GM19238 (cell line): ENCODE data around the gene PAGR1.
A peak's percentile ranks its signal among the peaks of the same experiment; 100 is the strongest.
"Not testable (repeated sequence)": the region's sequence is repeated elsewhere in the genome, so short reads cannot be mapped to it uniquely, and the experiment has no call there.

ENCODE experiments used
- DNase-seq: peaks from one replicate; pipeline ENCODE4 v3.0.0; 2011; ENCODE audit warnings: low spot score; ENCODE audit not compliant: insufficient read length

PAGR1 gene

DNA sequence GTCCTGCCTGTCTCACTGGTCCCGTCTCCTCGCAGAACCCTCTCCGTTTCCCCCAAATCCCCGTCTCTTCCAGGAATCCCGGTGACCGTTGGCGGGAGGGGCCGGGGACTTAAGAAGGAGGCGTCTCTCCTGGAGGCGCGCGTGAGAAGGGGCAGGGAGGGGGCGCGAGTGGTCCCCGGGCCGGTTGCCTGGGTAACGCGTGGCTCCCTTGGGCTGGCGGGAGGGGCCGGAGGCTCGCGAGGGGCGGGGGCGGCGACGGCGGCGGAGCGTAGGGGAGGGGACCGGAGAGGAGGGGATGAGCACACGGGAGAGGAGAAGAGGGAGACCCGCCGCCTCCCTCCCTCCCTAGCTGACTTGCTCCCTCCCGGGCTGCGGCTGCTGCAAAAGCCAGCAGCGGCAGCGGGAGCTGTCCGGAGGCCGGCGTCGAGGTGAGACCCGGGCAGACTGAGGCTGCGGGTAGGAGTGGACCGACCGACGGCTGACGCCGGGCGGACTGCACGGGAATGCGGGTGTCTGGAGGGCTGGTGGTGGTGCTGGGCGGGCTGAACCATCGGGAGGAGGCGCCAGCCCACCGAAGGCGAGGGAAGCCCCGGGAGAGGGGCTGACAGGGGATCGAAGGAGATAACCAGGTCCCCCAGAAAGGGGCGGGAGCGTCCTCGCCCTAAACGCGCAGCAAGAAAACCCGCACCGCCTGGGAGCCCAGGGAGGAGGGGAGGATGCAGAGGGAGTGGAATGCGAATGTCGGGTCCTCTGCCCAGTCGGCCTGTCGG is 3.9 kb upstream of the PAGR1 start, which contains the start of gene PRRT2:
Gene PRRT2 (plus strand): TSS at position 298 of the 770 bp plus-strand sequence. CDS start 862 bp downstream, outside the sequence.
- no peak for DNase-seq

DNA sequence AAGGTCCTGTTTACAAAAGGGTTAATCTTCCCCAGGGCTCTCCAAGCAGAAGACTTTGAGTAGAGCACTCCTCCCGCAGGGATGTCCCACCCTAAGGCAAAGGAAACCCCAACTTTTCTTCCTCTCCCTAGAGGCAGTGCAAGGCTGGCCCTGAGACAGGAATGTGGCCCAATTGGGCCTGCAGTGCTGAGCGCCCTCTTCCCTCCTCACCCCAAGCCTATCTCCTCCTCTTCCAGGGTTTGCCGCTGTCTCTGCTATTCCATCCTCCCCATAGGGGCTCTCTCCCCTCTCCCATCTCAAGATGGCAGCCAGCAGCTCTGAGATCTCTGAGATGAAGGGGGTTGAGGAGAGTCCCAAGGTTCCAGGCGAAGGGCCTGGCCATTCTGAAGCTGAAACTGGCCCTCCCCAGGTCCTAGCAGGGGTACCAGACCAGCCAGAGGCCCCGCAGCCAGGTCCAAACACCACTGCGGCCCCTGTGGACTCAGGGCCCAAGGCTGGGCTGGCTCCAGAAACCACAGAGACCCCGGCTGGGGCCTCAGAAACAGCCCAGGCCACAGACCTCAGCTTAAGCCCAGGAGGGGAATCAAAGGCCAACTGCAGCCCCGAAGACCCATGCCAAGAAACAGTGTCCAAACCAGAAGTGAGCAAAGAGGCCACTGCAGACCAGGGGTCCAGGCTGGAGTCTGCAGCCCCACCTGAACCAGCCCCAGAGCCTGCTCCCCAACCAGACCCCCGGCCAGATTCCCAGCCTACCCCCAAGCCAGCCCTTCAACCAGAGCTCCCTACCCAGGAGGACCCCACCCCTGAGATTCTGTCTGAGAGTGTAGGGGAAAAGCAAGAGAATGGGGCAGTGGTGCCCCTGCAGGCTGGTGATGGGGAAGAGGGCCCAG is 3.0 kb upstream of the PAGR1 start:
- no peak for DNase-seq

DNA sequence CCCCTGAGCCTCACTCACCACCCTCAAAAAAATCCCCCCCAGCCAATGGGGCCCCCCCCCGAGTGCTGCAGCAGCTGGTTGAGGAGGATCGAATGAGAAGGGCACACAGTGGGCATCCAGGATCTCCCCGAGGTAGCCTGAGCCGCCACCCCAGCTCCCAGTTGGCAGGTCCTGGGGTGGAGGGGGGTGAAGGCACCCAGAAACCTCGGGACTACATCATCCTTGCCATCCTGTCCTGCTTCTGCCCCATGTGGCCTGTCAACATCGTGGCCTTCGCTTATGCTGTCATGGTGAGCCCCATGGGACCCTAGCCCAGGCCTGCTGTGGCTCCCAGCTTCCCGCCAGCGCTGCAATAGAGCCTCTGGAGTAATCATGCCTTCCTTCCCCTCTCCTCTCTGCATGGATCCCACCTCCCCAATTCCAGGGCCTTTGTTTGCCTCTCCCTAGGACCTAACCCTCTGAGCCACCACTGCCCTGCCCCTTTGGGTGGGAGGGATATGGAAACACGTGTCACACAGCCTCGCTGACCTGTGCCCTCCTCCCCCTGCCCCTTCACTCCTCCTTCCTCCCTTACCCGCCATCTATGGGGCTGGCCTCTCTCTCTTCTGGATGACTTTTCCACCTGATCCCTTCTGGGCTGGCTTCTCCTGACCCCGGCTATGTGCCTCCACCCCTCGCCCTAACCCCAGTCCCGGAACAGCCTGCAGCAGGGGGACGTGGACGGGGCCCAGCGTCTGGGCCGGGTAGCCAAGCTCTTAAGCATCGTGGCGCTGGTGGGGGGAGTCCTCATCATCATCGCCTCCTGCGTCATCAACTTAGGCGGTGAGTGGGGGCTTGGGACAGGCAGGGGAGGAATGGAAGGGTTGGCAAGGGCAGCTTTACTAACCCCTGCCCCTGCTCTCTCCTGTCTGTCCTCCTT is 2.0 kb upstream of the PAGR1 start:
- DNase-seq, result no peak

DNA sequence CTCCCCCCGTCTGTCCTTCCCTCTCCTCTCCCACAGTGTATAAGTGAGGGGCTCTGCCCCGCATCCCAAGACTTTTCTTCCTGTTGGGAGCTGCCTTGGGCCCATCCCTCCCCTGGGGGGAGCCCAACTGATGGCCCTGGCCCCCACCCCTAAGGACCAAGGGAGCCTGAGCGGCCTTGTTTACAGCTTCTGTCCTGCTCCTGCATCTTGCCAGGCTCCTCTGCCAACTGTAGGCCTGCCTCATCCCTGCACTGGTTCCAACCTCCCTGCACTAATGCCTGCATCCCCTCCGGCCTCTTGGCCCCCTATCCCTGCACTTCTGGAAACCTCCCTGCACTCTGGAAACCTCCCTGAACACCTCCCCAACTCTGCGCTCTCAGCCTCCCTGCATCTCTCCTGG is 1.4 kb upstream of the PAGR1 start:
- no peak for DNase-seq

DNA sequence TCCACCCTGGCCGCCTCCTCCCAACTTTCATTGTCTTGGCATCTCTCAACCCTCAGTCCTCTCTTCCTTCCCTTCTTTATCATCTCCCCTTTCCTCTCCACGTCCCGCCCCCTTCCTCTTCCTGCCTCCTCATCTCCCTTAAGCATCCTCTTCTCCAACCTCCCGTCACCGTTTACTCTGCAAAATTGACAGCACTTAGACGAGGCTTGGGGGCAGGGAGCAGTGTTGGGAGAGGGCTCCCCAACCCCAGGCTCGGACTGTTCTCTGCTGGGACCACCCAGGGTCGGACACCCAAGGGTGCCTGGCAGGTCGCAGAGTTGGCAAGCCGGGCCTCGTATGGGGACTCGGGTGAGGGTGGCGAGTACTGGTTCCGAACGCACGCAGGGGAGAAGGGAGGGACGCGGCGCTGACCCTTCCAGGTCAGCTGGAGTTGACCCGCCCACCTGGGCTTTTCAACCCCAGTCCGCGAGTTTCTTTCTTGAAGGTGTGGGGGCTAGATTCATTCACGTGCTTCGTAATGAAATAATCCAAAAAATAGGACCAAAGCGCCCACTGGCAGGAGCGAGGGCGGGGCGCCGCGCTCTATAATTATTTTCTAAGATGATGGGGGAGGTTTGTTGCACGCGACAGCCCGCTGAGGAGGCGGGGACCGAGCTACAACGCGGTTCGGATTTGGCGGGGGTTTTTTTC is 775 bp upstream of the PAGR1 start:
- DNase-seq, result no peak

DNA sequence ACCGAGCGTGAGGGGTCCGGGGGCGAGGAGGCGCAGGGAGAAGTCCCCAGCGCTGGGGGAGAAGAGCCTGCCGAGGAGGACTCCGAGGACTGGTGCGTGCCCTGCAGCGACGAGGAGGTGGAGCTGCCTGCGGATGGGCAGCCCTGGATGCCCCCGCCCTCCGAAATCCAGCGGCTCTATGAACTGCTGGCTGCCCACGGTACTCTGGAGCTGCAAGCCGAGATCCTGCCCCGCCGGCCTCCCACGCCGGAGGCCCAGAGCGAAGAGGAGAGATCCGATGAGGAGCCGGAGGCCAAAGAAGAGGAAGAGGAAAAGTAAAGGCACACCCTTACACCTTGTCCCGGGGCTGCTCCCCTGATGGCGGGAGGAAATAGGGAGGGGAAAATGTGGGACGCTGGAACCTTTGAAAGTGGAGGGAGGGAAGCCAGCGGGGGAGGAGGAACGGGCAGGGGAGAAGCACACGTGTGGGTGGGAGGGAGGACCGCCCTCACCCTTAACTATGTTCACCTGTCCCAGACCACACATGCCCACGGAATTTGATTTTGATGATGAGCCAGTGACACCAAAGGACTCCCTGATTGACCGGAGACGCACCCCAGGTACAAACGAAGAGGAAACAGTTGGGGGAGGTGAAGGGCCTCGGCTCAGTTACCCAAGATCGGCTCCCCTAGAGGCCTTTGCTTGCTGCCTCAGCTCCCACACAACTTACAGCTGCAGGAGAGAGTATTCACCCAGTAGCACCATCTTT is 916 bp downstream of the PAGR1 start:
- DNase-seq, result peak; percentile 46

DNA sequence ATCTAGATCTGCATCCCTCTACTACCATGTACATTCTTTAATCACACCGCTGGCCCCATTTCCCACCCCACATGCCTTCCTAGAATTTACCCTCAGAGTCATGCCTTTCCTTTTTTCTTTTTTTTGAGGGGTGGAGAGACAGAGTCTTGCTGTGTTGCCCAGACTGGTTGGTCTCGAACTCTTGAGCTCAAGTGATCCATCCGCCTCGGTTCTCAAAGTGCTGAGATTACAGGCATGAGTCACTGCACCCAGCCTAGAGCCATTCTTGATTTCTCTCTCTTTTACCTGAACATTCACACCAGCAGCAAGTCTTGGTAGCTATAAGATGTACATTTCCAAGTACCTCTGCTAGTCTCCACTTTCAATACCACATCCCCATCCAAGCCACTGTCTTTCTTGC is 2.1 kb downstream of the PAGR1 start:
- DNase-seq, result no peak

DNA sequence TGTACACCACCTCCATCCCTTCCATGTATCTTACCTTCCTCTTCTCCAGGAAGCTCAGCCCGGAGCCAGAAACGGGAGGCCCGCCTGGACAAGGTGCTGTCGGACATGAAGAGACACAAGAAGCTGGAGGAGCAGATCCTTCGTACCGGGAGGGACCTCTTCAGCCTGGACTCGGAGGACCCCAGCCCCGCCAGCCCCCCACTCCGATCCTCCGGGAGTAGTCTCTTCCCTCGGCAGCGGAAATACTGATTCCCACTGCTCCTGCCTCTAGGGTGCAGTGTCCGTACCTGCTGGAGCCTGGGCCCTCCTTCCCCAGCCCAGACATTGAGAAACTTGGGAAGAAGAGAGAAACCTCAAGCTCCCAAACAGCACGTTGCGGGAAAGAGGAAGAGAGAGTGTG is 3.6 kb downstream of the PAGR1 start:
- DNase-seq, result no peak

DNA sequence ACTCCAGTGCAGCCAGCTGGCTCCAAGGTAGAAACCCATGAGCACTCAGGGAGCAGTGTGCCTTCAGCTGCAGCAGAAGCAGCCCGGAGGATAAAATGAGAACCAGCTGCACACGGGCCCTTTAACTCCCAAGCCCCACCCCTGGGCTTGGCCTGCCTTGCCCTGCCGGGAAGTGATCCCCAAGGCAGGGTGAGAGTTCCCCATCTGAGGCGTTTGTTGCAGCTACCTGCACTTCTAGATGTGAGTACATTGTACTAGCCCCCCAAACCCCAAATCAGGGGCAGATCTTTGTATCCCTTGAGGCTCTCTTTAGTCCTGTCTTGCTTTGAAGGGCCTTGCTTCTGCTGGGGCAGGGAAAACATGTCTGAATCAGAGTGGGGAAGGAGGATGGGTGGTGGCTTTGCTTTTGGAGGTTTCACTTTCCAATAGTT is 4.3 kb downstream of the PAGR1 start, which contains the start of gene MVP:
Gene MVP (plus strand): TSS at position 192 of the 431 bp plus-strand sequence. CDS start 10,088 bp downstream, outside the sequence.
- DNase-seq, result peak; percentile 63

DNA sequence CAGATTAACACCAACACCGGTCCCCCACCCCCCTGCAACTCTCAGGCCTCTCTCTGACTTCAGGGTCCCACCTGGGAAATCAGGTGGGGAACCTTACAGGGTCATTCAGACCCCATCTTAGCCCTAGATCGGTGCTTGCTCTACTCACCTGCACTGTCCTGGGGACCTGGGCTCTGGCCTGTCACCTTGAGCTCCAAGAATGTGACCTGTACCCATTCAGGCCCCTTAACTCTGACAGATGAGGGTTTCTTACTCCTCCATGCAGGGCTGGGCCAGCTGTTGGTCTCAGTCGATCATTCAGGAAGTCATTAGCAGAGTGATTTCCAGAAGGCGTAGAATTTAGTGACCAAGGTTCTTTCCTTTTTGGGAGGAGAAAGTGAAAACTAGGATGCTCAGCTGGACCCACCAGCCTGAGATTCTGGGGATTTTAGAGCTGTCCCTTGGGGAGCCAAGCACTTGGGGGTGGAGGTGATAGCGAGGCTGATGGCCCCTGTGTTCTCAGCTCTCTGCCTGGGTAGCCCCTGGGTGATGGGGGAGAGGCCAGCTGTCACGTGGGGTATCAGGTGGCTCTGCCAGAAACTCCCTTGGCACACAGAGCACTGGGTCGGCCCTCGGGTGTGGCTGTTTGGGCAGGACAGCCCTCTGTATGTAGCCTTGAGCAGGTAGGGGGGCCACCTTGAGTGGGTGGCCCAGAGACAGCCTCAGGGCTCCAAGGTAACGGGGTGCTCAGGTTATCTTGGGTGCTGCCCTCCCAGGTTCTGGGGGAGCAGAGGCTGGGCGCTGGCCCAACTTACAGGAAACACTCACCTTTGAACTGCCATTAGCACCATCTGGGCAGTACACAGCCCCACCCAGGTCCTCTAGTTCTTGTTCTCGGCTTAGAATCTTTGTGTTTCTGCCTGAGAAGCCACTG is 5.0 kb downstream of the PAGR1 start:
- peak; percentile 69 for DNase-seq

DNA sequence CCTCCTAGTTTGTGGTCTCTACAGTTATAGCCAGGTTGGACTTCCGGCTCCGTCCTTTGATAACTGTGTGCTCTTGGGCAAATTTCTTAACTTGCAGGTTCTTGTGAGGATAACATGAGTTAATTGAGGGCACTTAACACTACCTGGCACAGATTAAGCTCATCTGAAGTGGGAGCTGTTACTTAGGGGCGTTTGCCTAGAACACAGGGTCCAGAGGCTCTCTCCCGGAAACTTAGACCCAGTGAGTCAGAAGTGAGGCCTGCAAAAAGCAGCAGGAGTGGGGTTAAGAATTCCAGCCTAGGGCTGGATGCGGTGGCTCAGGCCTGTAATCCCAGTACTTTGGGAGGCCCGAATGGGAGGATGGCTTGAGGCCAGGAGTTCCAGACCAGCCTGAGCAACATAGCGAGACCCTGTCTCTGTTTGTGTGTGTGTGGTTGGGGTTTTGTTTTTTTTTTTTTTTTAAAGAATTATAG is 5.7 kb downstream of the PAGR1 start:
- no peak for DNase-seq

DNA sequence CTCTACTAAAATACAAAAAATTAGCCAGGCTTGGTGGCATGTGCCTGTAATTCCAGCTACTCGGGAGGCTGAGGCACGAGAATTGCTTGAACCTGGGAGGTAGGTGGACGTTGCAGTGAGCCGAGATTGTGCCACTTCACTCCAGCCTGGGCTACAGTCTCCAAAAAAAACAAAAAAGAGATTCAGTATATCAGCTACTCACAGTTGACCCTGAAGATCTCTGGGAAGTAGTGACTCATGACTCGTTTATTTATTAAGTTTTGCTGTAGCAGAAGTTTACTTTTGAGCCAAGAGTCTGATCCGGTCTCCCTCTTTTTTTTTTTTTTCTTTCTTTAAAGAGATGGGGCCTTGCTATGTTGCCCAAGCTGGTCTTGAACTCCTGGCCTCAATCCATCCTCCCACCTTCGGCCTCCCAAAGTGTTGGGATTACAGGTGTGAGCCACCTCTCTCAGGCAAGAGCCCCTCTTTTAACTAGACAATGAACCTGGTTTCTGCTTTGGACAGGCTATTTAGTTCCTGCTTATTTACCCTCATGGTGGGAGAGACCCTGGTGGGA is 8.7 kb downstream of the PAGR1 start:
- no peak for DNase-seq

DNA sequence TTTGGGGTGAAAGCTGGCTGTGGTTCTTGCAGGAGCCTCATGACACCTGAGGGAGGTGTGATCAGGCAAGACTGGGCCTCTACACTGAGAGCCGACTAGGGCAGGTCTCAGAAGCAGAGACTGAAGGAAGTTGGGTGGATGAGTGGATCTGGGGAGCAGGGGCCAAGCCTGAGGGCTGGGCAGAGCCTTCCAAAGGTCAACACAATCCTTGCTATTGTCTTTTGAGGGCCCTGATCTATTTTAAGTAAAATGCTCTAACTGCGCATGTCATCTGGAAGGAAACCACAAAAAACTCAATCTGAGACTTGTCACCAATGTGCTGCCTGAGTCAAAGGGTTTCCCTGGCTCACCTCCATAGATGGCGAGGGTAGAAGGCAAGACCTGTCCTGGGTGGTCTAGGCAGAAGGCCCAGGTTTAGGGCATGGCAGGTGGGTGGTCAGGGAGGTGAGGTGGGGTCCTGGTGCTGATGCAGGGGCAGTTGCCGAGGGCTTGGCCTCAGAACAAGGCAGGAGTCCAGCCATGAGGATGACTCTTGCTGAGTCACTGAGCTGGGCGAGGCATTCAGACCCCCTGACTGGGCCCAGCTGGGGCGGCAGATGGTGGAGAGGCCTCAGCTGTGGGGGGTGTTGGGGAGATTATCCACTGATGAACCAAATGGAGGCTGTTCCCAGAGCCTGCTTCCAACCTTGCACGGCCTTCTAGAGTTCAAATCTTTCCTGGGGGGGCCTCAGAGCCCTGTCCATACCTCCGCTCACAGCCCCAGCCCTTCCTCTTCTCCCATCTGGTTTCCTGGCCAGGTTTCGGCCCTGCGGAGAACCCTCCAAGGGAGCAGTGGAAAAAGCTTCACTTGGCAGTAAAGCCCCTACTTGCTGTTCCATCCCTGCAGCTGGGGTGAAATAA is 9.4 kb downstream of the PAGR1 start:
- DNase-seq, result no peak

DNA sequence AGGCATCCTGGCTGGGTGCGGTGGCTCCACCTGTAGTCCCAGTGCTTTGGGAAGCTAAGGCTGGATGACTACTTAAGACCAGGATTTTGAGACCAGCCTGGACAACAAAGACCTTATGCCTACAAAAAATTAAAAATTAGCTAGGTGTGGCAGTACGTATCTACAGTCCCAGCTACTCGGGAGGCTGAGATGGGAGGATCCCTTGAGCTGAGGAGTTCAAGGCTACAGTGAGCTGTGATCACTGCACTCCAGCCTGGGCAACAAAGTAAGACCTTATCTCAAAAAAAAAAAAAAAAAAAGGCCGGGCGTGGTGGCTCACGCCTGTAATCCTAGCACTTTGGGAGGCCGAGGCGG is 10.4 kb downstream of the PAGR1 start:
- DNase-seq, result no peak

DNA sequence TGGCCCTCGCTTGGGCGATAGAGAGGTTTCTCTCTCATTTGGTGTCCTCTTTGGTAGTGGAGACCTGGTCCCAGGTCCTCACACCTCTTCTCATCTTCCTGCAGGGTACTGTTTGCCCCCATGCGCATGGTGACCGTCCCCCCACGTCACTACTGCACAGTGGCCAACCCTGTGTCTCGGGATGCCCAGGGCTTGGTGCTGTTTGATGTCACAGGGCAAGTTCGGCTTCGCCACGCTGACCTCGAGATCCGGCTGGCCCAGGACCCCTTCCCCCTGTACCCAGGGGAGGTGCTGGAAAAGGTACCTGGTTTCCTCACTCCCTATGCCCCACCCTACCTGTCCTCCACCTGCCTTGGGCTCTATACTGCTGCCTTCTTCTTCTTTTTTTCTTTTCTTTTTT is 14.8 kb downstream of the PAGR1 start:
- DNase-seq, result no peak

DNA sequence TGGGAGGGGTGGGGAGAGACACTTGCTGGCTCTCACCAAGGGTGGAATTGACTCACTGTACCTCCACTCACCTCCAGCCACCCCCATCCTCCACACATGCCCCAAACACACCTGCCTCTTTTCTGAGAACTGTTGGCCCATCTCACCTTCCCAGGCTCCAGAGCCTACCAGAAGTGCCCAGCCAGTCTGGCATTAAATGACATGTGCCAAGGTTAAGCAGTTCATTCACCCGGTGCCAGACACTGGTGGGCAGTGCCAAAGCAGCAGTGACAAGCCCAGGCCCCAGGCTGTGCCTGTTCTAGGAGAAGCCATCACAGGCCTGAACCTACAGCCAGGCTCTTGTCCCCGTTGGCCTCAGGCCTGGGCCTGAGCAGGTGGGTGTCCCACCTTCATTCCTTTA is 15.5 kb downstream of the PAGR1 start:
- DNase-seq, result no peak

DNA sequence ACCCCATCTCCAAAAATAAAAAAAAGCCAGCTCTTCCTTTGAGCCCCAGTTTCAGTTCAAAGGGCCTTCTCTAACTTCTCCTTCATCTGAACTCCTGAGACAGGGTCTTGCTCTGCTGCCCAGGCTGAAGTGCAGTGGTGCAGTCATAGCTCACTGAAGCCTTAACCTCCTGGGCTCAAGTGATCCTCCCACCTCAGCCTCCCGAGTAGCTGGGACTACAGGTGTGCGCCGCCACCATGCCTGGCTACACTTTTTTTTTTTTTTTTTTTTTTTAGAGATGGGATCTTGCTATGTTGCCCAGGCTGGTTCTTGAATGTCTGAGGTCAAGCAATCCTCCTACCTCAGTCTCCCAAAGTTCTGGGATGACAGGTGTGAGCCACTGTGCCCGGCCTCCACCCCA is 17.3 kb downstream of the PAGR1 start:
- DNase-seq, result not testable (repeated sequence)
